ENCODE data around the gene NUDC.
"Not testable (repeated sequence)": the region's sequence is repeated elsewhere in the genome, so short reads cannot be mapped to it uniquely, and the experiment has no call there.

NUDC gene

GRCh38 chr1:26953374-26953773 is 31.8 kb downstream of the NUDC start:
- DNase-seq: no peak

GRCh38 chr1:26956321-26956720 is 34.8 kb downstream of the NUDC start:
- DNase-seq: no peak

- DNase-seq: no peak
Measured at GRCh38 chr1:26957306-26957705, 35.8 kb downstream of the NUDC start.

GRCh38 chr1:26959270-26959669 is 37.7 kb downstream of the NUDC start:
- no peak for DNase-seq

GRCh38 chr1:26959722-26960624 is 38.4 kb downstream of the NUDC start, which contains the start of gene KDF1:
KDF1 (minus strand) TSS chr1:26960468; CDS start chr1:26952380, 8,088 bp downstream.
- no peak for DNase-seq

- no peak for DNase-seq
Measured at GRCh38 chr1:26960625-26960966, 39.1 kb downstream of the NUDC start.

GRCh38 chr1:26961826-26962225 is 40.3 kb downstream of the NUDC start:
- DNase-seq: peak; percentile 4

GRCh38 chr1:26965213-26965612 is 43.7 kb downstream of the NUDC start:
- DNase-seq: no peak

- no peak for DNase-seq
Measured at GRCh38 chr1:26965628-26966027, 44.1 kb downstream of the NUDC start.

- DNase-seq: no peak
Measured at GRCh38 chr1:26970810-26971209, 49.3 kb downstream of the NUDC start.

GRCh38 chr1:26971590-26971989 is 50.0 kb downstream of the NUDC start:
- DNase-seq: no peak

GRCh38 chr1:26972390-26972789 is 50.8 kb downstream of the NUDC start:
- no peak for DNase-seq

- no peak for DNase-seq
Measured at GRCh38 chr1:26972821-26973220, 51.3 kb downstream of the NUDC start.

- DNase-seq: no peak
Measured at GRCh38 chr1:26976621-26977510, 55.3 kb downstream of the NUDC start.

- no peak for DNase-seq
Measured at GRCh38 chr1:26978901-26979300, 57.4 kb downstream of the NUDC start.

- DNase-seq: no peak
Measured at GRCh38 chr1:26981146-26981846, 59.8 kb downstream of the NUDC start.

GRCh38 chr1:26983863-26984262 is 62.3 kb downstream of the NUDC start:
- DNase-seq: no peak

- DNase-seq: no peak
Measured at GRCh38 chr1:26984291-26984690, 62.7 kb downstream of the NUDC start.

GRCh38 chr1:26986658-26987057 is 65.1 kb downstream of the NUDC start:
- no peak for DNase-seq

- not testable (repeated sequence) for DNase-seq
Measured at GRCh38 chr1:26989403-26990109, 68.0 kb downstream of the NUDC start.

GRCh38 chr1:26991310-26992116 is 70.0 kb downstream of the NUDC start:
- no peak for DNase-seq

All from amniotic stem cell (primary cell).